Right lobe of liver (tissue), 6 donors: Measurements from ENCODE around the gene UVSSA. TPM values are rescaled to one million over a fixed set of nuclear protein-coding genes. Genes with fewer than 3 reads are reported as not detected.

ENCODE experiments used
- ATAC-seq, 4 donors: fragments of 200-7000 bp; cut with Tn5 transposase; one replicate each; pipeline ENCODE4 v1.9.1; 2020; ENCODE audit warnings: mild to moderate bottlenecking in 4 of 4, moderate library complexity in 4 of 4
- DNase-seq, 3 donors: peaks; one replicate each; pipeline ENCODE4 v3.0.0-alpha.2; 2020
- H3K27ac ChIP-seq, 3 donors: fragments of 200-600 bp; one replicate each; pipeline ENCODE4 v1.8.0; 2022
- H3K27me3 ChIP-seq, 2 donors: fragments of 200-600 bp; one replicate each; pipeline ENCODE4 v1.8.0; 2022
- H3K36me3 ChIP-seq, 4 donors: fragments of 200-600 bp; sonication (generic) in 1 of 4; one replicate each; pipeline versions ENCODE4 v1.5.1 to v1.8.0; 2017 to 2022; ENCODE audit warnings: control low read depth in 1 of 4
- H3K4me1 ChIP-seq, 4 donors: fragments of 200-600 bp; sonication (generic) in 1 of 4; one replicate each; pipeline versions ENCODE4 v1.5.1 to v1.8.0; 2017 to 2022; ENCODE audit warnings: control low read depth in 1 of 4
- H3K4me3 ChIP-seq, 3 donors: fragments of 200-600 bp; one replicate each; pipeline ENCODE4 v1.8.0; 2022
- H3K9me3 ChIP-seq, 4 donors: fragments of 200-600 bp; sonication (generic) in 1 of 4; one replicate each; pipeline versions ENCODE4 v1.5.1 to v1.8.0; 2017 to 2022; ENCODE audit warnings: control low read depth in 1 of 4
- CTCF ChIP-seq, 4 donors: fragments of 200-600 bp in 3 of 4; fragments of 450-650 bp in 1 of 4; IDR thresholded peaks; one replicate each; pipeline versions ENCODE4 v1.5.1 to v1.8.0; 2016 to 2022; ENCODE audit warnings: antibody characterized with exemption in 4 of 4, mild to moderate bottlenecking in 2 of 4
- POLR2A ChIP-seq: fragments of 450-650 bp; IDR thresholded peaks from one replicate; pipeline ENCODE4 v1.6.1; 2017; ENCODE audit warnings: antibody characterized with exemption, mild to moderate bottlenecking
- WGBS: methylation state at CpG from one replicate; pipeline ENCODE4 v1.1.6; 2018; ENCODE audit warnings: low coverage, low lambda C conversion rate; ENCODE audit not compliant: insufficient coverage; ENCODE audit errors: missing lambda C conversion rate; 5-methylcytosine and 5-hydroxymethylcytosine counted together
- intact Hi-C, 2 donors: fragments of 100-400 bp; cut with DNase I; formaldehyde crosslinking; loops; one replicate each; pipeline versions ENCODE4 v1.11.2 to v1.14.1; 2022
- total RNA-seq, 6 experiments: library from RNA; depleted of rRNA in 2 of 6; stranded (reverse); fragments of >200 nt in 2 of 6; fragmentation: NEBNext Ultra II Directional in 3 of 6; extraction: Animal tissue kit (Norgen Biotek cat#: 25700) in 3 of 6; gene quantifications; one replicate each; pipeline versions ENCODE4 v1.1.0 to v1.2.4, GENCODE V29; 2016 to 2023
- donor health status: DM: no; HTN: yes; CAD: no.
- donor health status: DM: no; HTN: no; CAD: no.
- donor health status: DM: no; HTN: no; CAD: no.
- donor health status: DM: no; HTN: yes; CAD: no.
- donor health status: DM: no; HTN: yes; CAD: no.

UVSSA gene
- total RNA-seq, 6 experiments from 2014 or later, result 9.1 to 14.5 (median 11.3) TPM

- no peak for ATAC-seq
- no peak overlapping the region for H3K4me3 ChIP-seq
- H3K27ac ChIP-seq, result no peak overlapping the region
- intact Hi-C loops, result no loop called here
- WGBS, result 80% methylated on average over 2 of the region's 22 CpGs
- H3K27me3 ChIP-seq, result peaks cover 1 to 3% of the 10 kb centered on the region in 2 donors
- no peaks in the 10 kb centered on the region for H3K9me3 ChIP-seq
- H3K36me3 ChIP-seq, result no peaks in the 10 kb centered on the region
- no peaks in the 10 kb centered on the region for H3K4me1 ChIP-seq
- peak in 2 of 3 donors; percentile 28 to 34 for DNase-seq
- TF ChIP-seq CTCF (IDR thresholded peaks at IDR 0.05) (no peak), POLR2A (no peak)
These were observed 51.9 kb downstream of the UVSSA start for GRCh38 chr4:1398681-1399507.

GRCh38 chr4:1399508-1400190 lies 52.6 kb downstream of the UVSSA start:
- H3K27me3 ChIP-seq, result peaks cover 3 to 9% of the 10 kb centered on the region in 2 donors
- no peak for TF ChIP-seq POLR2A
- TF ChIP-seq CTCF (IDR thresholded peaks at IDR 0.05), result no peak
- ATAC-seq (no peak), DNase-seq (peak in 2 of 3 donors; percentile 13 to 28)
- 39% methylated on average over 2 of the region's 15 CpGs for WGBS
- no peak overlapping the region for H3K4me3 ChIP-seq
- no peaks in the 10 kb centered on the region for H3K4me1 ChIP-seq
- H3K27ac ChIP-seq, result no peak overlapping the region
- no peaks in the 10 kb centered on the region for H3K36me3 ChIP-seq
- intact Hi-C loops, result no loop called here
- no peaks in the 10 kb centered on the region for H3K9me3 ChIP-seq

- Histone ChIP-seq H3K4me1 (no peaks in the 10 kb centered on the region), H3K27ac (no peak overlapping the region), H3K9me3 (no peaks in the 10 kb centered on the region), H3K4me3 (no peak overlapping the region), H3K36me3 (no peaks in the 10 kb centered on the region), H3K27me3 (peaks cover 3 to 13% of the 10 kb centered on the region in 2 donors)
- no peak for ATAC-seq
- TF ChIP-seq POLR2A (no peak), CTCF (IDR thresholded peaks at IDR 0.05) (no peak)
- intact Hi-C loops, result no loop called here
- DNase-seq, result peak; percentile 14 to 28 (median 27)
- 60% methylated on average over 2 of the region's 11 CpGs for WGBS
These were observed 53.3 kb downstream of the UVSSA start for GRCh38 chr4:1400191-1400805.

GRCh38 chr4:1400831-1401408 lies 53.9 kb downstream of the UVSSA start:
- Histone ChIP-seq H3K27ac (no peak overlapping the region), H3K36me3 (no peaks in the 10 kb centered on the region), H3K4me1 (no peaks in the 10 kb centered on the region), H3K9me3 (no peaks in the 10 kb centered on the region), H3K27me3 (peaks cover 3 to 20% of the 10 kb centered on the region in 2 donors), H3K4me3 (no peak overlapping the region)
- DNase-seq (peak in 1 of 3 donors; percentile 45), ATAC-seq (no peak)
- WGBS, result 32% methylated on average over 6 of the region's 14 CpGs
- intact Hi-C loops, result no loop called here
- TF ChIP-seq CTCF (IDR thresholded peaks at IDR 0.05), result no peak
